HepG2 (cell line): ENCODE data around the gene SLC43A1. TPM values are rescaled to one million over a fixed set of nuclear protein-coding genes. Genes with fewer than 3 reads are reported as not detected.
A peak's percentile ranks its signal among the peaks of the same experiment; 100 is the strongest.

ENCODE experiments used
- MBD4 ChIP-seq: IDR thresholded peaks from 2 replicates; pipeline ENCODE4 v1.6.1; 2012; ENCODE audit warnings: low read length, inconsistent platforms, borderline replicate concordance
- MZF1 ChIP-seq: sonication (generic); formaldehyde crosslinking; IDR thresholded peaks from 2 replicates; pipeline ENCODE4 v1.8.1; 2023; ENCODE audit warnings: mild to moderate bottlenecking, missing genetic modification reagents, borderline replicate concordance
- SAP130 ChIP-seq: IDR thresholded peaks from 2 replicates; pipeline ENCODE4 v1.6.1; 2016; ENCODE audit warnings: low read depth
- STAT6 ChIP-seq: sonication (generic); formaldehyde crosslinking; IDR thresholded peaks from 2 replicates; pipeline ENCODE4 v1.4.0; 2020; ENCODE audit warnings: missing genetic modification reagents, mild to moderate bottlenecking, borderline replicate concordance
- ZBTB46 ChIP-seq: sonication (generic); formaldehyde crosslinking; IDR thresholded peaks from 2 replicates; pipeline ENCODE4 v1.4.0; 2020; ENCODE audit warnings: mild to moderate bottlenecking, missing genetic modification reagents, borderline replicate concordance
- ZNF432 ChIP-seq: sonication (generic); formaldehyde crosslinking; IDR thresholded peaks from 2 replicates; pipeline ENCODE4 v1.5.0; 2020; ENCODE audit warnings: missing genetic modification reagents, mild to moderate bottlenecking, borderline replicate concordance
- ZNF468 ChIP-seq: sonication (generic); formaldehyde crosslinking; IDR thresholded peaks from 2 replicates; pipeline ENCODE4 v1.8.0; 2022; ENCODE audit warnings: mild to moderate bottlenecking, moderate library complexity, missing genetic modification reagents
- ZNF646 ChIP-seq: sonication (generic); formaldehyde crosslinking; IDR thresholded peaks from 2 replicates; pipeline ENCODE4 v1.9.0; 2021; ENCODE audit warnings: mild to moderate bottlenecking, missing genetic modification reagents
- ZNF713 ChIP-seq: sonication (generic); formaldehyde crosslinking; IDR thresholded peaks from 2 replicates; pipeline ENCODE4 v1.4.0; 2020; ENCODE audit warnings: mild to moderate bottlenecking, missing genetic modification reagents
- ZNF775 ChIP-seq: sonication (generic); formaldehyde crosslinking; IDR thresholded peaks from 2 replicates; pipeline ENCODE4 v1.4.0; 2020; ENCODE audit warnings: missing genetic modification reagents, mild to moderate bottlenecking, moderate library complexity, borderline replicate concordance
- ZNF788 ChIP-seq: sonication (generic); formaldehyde crosslinking; IDR thresholded peaks from 2 replicates; pipeline ENCODE4 v1.5.0; 2020; ENCODE audit warnings: mild to moderate bottlenecking, missing genetic modification reagents, borderline replicate concordance
- ZUFSP ChIP-seq: sonication (generic); formaldehyde crosslinking; IDR thresholded peaks from 2 replicates; pipeline ENCODE4 v1.9.0; 2021; ENCODE audit warnings: missing genetic modification reagents, mild to moderate bottlenecking, borderline replicate concordance
- polyA plus RNA-seq, 8 experiments: library from polyadenylated mRNA; depleted of rRNA in 3 of 8; stranded (reverse) in 7 of 8; unstranded in 1 of 8; fragments of >200 nt; fragmentation: Illumina TruSeq in 4 of 8; extraction: Trizol in 4 of 8; gene quantifications; 2 replicates each; pipeline versions ENCODE4 v1.2.1 to v1.2.3, GENCODE V29; 2011 to 2016; ENCODE audit warnings: low read depth in 4 of 8, missing spikeins in 1 of 8, mixed read lengths in 1 of 8; ENCODE audit not compliant: insufficient read depth in 1 of 8
- total RNA-seq, 5 experiments: library from RNA; depleted of rRNA; stranded (reverse); fragments of >200 nt; fragmentation: Illumina TruSeq; extraction: Trizol; gene quantifications; 2 replicates each; pipeline ENCODE4 v1.2.3, GENCODE V29; 2016; ENCODE audit warnings: low read depth in 1 of 5
- TF ChIP-seq, protein P1 (sequence below): sonication (generic); formaldehyde crosslinking; conservative IDR thresholded peaks from 2 replicates; pipeline ENCODE4 v1.8.0; 2022; ENCODE audit warnings: low read depth, missing genetic modification reagents

Gene SLC43A1
- total and polyA plus RNA-seq, 2 of the 13 experiments (the other 11 are each of a cell fraction or from before 2014, with no cell fraction given), result 72.3 to 87.6 TPM

DNA sequence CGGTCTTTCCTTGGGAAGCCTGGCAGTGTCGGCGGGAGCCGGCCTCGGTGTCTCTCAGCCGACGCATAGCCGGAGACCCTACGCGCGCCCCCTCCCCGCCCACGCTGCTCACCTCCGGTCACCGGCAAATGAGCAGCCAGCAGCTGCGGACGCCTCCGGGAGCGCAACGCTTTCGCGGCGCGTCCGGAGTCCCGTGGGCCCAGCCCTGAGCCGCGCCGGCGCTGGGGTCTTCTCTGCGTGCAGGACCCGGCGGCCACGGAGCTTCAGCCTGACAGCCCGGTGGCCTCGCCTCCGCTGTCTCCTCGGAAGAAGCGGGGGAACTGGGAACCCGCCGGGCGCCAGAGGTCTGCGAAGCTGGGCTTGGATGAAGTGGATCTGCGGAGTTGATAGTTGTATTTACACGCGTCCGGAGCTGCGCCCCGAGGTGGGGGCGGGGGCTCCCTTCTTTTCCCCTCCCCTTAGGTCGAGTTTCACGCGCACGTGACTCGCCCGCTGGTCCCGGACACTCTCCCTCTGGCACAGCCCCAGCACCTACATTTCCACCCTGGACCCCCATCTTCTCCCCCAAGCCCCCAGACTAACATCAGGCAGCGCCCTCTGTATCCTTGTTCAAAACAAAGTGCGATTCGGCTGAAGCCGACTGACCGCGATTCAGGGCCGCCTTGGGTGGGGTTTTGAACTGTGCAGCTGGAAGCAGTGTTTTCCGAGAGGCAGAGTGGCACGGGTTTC is at the start of gene SLC43A1 (continued):
- TF ChIP-seq, protein P1, sequence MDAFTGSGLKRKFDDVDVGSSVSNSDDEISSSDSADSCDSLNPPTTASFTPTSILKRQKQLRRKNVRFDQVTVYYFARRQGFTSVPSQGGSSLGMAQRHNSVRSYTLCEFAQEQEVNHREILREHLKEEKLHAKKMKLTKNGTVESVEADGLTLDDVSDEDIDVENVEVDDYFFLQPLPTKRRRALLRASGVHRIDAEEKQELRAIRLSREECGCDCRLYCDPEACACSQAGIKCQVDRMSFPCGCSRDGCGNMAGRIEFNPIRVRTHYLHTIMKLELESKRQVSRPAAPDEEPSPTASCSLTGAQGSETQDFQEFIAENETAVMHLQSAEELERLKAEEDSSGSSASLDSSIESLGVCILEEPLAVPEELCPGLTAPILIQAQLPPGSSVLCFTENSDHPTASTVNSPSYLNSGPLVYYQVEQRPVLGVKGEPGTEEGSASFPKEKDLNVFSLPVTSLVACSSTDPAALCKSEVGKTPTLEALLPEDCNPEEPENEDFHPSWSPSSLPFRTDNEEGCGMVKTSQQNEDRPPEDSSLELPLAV (CRISPR knock-in tag), result no peak
- TF ChIP-seq STAT6 (CRISPR knock-in tag) (no peak), ZNF468 (CRISPR knock-in tag) (peak; percentile 73; the same call in 1 of the 2 replicates), ZNF432 (CRISPR knock-in tag) (no peak), MZF1 (CRISPR knock-in tag) (no peak), ZNF713 (CRISPR knock-in tag) (no peak), ZNF646 (CRISPR knock-in tag) (no peak), ZBTB46 (CRISPR knock-in tag) (no peak), SAP130 (CRISPR knock-in tag) (peak; percentile 76), ZUFSP (CRISPR knock-in tag) (no peak), ZNF788 (CRISPR knock-in tag) (peak; percentile 50; the same call in 1 of the 2 replicates), MBD4 (no peak), ZNF775 (no peak)
